GM19238 (cell line): ENCODE data around the gene YY1.
"Not testable (repeated sequence)": the region's sequence is repeated elsewhere in the genome, so short reads cannot be mapped to it uniquely, and the experiment has no call there.

Source experiments
- DNase-seq: peaks from one replicate; pipeline ENCODE4 v3.0.0; 2011; ENCODE audit warnings: low spot score; ENCODE audit not compliant: insufficient read length

Gene YY1

DNA sequence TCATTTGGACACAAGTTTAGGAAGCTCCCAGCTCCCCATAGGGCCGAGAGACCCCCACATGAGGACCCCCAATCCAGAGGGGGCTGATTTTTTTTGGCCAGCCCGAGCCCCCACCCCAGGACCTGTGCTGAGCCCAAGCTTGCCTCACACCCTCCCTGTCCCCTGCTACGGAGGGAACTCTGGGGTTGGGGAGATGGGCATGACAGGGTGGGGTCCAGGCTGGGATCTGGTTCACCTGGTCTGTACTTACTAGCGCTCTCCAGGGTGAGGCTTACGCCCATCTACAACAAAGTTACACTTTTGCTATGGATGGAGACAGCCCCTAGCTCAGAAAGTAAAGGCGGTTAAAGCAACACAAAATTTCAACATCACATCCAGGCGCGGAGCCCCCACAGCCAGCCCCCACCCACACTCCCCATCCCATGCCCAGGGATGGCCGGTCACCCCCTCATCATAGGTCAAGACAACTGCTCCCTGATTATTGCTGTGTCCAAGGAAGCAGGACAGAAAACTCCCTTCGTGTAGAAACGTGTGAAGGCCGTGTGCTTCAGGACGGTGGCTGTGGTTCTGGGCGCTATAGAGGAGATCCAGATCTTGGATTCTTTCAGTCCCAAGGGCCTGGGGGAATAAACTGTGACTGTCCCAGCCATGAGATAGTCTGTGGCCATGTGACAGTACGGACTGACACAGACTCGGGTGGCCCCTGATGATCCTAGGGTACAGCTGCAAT, 56.6 kb downstream of the YY1 start:
- DNase-seq, result no peak

- DNase-seq, result no peak
Observed at GRCh38 chr14:100296106-100296651, 57.2 kb downstream of the YY1 start.

GRCh38 chr14:100296729-100297128, 57.8 kb downstream of the YY1 start:
- not testable (repeated sequence) for DNase-seq

- DNase-seq, result peak; percentile 85
Observed at GRCh38 chr14:100297320-100298300, 58.7 kb downstream of the YY1 start.

- DNase-seq, result no peak
Observed at GRCh38 chr14:100298551-100299237, 59.8 kb downstream of the YY1 start.

- no peak for DNase-seq
Observed at GRCh38 chr14:100299238-100299560, 60.3 kb downstream of the YY1 start.

GRCh38 chr14:100302616-100303015, 63.7 kb downstream of the YY1 start:
- DNase-seq, result no peak

GRCh38 chr14:100303179-100303578, 64.2 kb downstream of the YY1 start:
- no peak for DNase-seq

- DNase-seq, result no peak
Observed at GRCh38 chr14:100303925-100304324, 65.0 kb downstream of the YY1 start.

DNA sequence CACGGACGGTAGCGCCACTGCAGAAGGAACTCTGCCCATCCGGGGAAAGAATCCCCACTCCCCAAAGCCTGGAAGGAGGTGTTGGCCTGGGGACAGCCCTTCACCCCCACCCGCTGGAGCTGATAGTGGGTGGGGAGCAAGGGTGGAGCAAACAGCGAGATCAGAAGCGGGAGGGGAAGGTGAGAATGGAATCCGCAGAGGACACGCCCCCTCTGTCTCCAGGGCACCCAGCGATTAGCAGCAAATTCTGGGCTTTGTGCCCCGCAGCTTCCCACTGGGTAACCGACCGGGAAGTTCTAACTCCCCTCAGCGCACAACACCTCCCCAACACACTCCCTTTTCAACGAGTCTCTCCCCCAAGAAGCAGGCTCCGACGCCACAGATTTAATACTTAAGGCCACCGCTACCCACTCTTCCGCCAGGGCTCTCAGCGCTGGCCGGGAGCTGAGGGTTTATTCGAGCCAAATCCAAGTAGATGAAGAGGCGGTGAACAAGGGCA, 65.9 kb downstream of the YY1 start:
- no peak for DNase-seq

GRCh38 chr14:100305324-100306100, 66.6 kb downstream of the YY1 start:
- no peak for DNase-seq

- peak; percentile 95 for DNase-seq
Observed at GRCh38 chr14:100306101-100306997, 67.4 kb downstream of the YY1 start, which contains the start of gene SLC25A29. TSS of gene SLC25A29 (minus strand) at chr14:100306444. CDS start at chr14:100306232, 212 bp downstream.

- no peak for DNase-seq
Observed at GRCh38 chr14:100306998-100307765, 68.2 kb downstream of the YY1 start.

GRCh38 chr14:100307766-100308426, 69.0 kb downstream of the YY1 start:
- DNase-seq, result no peak

DNA sequence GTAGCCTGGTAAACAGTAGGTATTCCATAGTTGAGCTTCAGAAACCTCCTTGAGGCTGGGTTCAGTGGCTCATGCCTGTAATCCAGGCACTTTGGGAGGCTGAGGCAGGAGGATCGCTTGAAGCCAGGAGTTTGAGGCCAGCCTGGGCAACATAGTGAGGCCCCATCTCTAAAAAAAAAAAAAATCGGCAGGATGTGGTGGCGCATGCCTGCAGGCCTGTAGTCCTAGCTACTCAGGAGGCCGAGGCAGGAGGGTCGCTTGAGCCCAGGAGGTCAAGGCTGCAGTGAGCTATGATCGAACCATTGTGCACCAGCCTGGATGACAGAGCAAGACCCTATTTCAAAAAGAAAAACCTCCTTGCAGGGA, 69.5 kb downstream of the YY1 start:
- DNase-seq, result not testable (repeated sequence)

DNA sequence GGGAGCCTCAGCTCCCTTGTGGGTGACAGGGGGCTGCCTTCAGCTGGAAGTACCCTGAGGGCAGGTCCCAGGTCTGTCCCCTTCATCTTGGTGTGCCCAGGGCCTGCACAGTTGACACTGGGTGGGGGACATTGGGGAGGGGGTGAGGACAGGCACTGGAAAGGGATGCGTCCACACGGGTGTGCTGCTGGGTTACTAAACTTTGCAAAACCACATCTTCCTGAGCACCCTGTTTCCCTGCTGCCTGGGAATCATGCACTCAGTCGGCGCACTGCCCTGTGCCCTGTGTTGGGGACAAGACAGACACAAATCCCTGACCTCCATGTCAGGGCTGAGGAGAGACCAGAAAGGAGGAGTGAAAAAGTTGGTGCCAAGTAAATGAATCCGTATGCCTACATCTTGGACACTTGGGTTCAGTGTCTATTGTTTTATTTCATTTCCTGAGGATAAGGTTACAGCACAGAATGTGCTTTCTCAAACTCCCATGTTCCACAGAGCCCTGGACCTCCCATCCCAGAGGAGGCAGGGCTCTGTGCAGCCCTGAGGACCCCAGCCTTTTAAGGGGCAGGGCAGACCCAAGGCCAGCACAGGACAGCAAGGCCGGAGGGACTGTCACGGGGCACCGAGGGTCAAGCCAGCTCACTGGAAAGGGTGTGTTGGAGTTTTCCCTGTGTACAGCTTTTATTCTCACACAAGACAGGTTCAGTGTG, 70.2 kb downstream of the YY1 start:
- no peak for DNase-seq

DNA sequence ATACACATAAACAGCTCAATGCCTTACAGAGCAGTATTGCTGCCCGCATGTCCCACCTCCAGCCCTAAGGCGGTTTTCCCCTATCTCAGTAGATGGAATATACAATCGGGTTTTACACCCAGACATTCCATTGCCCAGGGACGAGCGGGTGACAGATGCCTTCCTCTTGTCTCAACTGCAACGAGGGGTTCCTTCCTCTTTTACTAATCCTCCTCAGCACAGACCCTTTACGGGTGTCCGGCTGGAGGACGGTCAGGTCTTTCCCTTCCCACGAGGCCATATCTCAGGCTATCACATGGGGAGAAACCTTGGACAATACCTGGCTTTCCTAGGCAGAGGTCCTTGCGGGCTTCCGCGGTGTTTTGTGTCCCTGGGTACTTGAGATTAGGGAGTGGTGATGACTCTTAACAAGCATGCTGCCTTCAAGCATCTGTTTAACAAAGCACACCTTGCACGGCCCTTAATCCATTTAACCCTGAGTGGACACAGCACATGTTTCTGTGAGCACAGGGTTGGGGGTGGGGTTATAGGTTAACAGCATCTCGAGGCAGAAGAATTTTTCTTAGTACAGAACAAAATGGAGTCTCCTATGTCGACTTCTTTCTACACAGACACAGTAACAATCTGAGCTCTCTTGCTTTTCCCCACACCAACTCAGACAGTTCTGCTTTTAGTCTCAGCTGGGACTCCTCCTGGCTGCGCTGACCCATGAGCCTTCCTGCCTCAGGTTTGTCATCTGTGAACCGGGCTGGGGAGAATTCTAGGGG, 73.3 kb downstream of the YY1 start:
- not testable (repeated sequence) for DNase-seq
